NCI-H82 treated with DMSO at 0.1 percent for 48 hours (cell line): ENCODE results near the gene SMARCC2.

Source experiments
- DNase-seq: peaks from one replicate; lab custom pipeline; 2025; ENCODE audit not compliant: unreplicated experiment; lab: John Stamatoyannopoulos, UW

SMARCC2 gene

DNA sequence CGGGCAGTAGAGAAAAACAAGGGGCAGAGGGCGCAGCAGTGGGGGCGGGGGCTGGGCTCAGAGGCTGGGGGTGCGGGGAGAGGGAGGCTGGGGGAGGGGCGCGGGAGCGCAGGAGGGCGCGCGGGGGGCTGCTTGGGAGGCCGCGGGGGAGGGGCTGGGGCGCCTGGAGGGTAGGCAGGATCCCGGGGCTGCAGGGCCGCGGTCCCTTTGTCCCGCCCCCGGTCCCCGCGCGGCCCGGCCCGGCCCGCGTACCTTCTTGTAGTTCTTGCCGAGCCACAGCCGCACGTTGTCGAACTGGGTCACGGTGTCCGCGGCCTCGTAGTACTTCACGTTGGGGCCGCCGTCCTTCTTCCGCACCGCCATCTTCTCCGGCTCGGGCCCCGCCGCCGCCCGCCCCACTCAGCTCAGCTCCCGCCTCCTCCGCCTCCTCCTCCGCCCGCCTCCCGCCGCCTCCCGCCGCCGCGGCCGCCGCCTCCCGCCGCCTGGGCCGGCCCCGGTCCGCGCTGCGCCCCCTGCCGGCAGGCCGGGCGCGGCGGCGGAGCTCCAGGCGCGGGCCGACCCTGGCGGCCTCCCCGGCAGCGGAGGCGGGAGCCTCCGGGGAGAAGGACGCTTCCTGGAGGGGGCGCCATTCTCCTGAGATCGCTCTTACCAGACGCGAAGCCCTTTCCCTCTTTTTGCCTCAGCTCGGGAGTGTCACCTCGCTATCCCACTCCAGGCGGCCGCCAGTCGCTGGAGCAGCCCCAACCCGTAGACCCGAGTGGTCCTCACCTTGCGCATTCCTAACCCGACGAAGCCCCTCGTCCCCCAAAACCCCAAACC, at the start of gene SMARCC2:
Gene SMARCC2, minus strand, starts transcription at position 385 of the 819 bp plus-strand sequence. Its CDS starts 22 bp downstream, at position 363.
- peak; percentile 71 for DNase-seq

DNA sequence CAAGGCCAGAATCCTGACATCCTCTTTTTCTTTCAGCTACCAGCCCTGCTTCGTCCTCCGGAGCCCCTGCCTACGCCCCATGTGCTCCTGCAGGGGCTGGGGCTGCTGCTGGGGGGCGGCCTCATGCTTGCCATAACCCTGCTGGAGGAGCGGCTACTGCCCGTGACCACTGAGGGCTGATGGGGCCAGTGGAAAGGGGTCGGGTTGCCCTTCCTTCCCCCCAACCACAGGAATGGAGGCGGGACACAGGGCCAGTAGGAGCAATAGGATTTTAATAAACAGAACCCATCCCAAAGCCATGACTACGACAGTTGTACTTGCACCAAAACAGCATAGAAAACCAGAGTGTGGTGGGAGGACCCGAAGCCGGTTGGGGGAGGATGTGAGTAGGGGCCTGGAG, 48.3 kb upstream of the SMARCC2 start:
- DNase-seq = no peak

GRCh38 chr12:56236985-56237384, 47.7 kb upstream of the SMARCC2 start:
- no peak for DNase-seq

- DNase-seq = no peak
These were observed 46.8 kb upstream of the SMARCC2 start for GRCh38 chr12:56236091-56236490.

DNA sequence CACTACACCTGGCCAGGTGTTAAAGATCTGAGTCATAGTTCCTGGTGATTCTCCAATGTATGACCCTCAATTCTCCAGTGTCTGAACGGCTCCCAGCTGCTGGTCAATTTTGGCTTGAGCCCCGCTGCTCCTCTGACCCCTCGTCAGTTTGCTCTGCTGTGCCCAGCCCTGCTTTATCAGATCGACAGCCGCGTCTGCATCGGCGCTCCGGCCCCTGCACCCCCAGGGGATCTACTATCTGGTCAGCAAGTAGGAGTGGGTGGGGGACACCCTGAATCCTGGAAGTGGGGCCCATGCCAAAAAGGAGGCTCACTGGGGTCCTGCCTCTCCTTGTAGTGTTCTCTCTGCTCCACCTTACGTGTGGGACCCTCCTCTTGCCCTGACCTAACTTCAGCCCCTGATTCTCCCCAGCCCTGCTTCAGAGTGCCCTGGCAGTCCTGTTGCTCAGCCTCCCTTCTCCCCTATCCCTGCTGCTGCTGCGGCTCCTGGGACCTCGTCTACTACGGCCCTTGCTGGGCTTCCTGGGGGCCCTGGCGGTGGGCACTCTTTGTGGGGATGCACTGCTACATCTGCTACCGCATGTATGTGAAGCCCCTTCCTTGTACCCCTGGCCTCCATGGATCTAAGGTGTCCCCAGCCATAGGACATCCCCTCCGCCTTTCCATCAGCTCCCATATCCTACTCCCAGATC, 45.6 kb upstream of the SMARCC2 start:
- DNase-seq = no peak

GRCh38 chr12:56231184-56231582, 41.9 kb upstream of the SMARCC2 start:
- no peak for DNase-seq

DNA sequence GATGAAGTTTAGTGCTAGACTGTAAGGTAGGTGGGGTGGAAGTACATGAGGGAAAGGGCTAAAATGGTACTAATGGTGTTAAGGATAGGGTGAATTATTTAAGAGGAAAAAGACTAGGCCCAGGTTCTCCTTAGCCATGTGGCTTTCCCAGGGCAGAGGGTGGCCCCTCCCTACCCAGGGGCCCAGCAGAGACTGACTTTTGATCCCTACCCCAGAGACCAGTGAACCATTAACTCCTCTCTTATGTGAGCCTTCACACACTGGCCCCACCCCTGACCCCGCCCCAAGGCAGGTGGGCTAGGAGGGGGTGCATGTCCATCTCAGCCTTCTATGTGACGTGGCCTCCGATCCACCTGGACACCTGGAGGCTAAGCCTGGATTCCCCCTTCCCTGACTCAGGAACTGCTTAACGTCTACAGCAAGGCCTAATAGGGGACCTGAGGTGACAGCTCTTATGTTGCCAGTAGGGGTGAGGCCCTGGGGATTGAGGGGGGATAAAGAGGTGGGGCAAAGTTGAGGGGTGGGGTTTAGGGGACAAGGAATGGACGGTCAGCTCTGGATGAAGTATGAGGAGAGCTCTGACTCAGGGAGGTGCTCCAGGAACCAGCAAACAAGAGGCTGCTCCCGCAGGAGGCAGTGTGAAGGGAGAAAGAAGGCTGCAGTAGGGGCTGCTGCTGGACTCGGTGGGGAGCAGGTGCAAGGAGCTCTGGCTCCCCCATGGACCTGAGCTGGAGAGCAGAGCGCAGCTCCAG, 41.3 kb upstream of the SMARCC2 start:
- DNase-seq = no peak

GRCh38 chr12:56229916-56230431, 40.7 kb upstream of the SMARCC2 start, which contains the start of gene SLC39A5:
SLC39A5 (plus strand) TSS chr12:56230051; CDS start chr12:56231275, 1,224 bp downstream.
- no peak for DNase-seq

- DNase-seq = no peak
These were observed 39.8 kb upstream of the SMARCC2 start for GRCh38 chr12:56229082-56229481.

- no peak for DNase-seq
These were observed 35.7 kb upstream of the SMARCC2 start for GRCh38 chr12:56224954-56225353.

GRCh38 chr12:56224102-56224701, 34.9 kb upstream of the SMARCC2 start, which contains the start of gene NABP2:
NABP2 (plus strand) TSS chr12:56224342; CDS start chr12:56224857, 515 bp downstream.
- peak; percentile 95 for DNase-seq

DNA sequence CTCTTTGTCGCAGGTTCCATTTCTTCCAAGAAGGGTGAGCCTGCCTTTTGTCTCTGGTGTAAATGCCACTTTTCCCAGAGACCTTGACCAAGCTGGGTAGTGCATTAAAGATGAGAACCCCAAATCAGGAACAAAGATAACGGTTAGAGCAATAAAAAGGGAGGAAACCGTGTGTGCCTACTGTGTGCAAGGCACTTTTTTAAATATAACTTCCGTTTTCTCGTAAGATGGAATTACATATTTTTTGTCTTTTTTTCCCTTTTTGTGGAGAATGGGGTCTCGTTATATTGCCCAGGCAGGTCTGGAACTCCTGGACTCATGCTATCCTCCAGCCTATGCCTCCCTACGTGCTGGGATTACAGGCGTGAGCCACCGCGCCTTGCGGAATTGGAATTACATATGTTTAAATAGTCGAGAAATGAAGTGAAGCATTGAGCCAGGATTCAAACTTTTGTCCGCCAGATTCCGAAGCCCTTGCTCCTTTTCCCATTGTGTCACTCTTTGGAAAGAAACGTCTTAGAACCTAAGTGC, 34.4 kb upstream of the SMARCC2 start:
- no peak for DNase-seq

DNA sequence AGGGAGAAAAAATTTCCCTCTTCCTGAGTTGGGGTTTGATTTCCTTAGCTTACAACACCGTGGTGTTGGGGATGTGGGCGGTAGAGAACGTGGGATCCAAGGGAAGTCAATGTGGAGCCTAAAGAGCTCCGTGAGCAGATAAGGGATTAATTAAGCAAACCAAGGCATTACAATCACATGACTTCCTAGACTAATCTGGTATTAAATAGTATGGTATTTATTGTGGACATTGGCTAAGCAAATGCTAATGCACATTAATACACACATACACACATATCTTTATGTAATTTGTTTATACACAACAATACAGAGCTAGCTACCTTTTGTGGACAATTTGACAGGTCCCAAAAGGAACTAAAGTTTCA, 33.2 kb upstream of the SMARCC2 start:
- DNase-seq = peak; percentile 62

DNA sequence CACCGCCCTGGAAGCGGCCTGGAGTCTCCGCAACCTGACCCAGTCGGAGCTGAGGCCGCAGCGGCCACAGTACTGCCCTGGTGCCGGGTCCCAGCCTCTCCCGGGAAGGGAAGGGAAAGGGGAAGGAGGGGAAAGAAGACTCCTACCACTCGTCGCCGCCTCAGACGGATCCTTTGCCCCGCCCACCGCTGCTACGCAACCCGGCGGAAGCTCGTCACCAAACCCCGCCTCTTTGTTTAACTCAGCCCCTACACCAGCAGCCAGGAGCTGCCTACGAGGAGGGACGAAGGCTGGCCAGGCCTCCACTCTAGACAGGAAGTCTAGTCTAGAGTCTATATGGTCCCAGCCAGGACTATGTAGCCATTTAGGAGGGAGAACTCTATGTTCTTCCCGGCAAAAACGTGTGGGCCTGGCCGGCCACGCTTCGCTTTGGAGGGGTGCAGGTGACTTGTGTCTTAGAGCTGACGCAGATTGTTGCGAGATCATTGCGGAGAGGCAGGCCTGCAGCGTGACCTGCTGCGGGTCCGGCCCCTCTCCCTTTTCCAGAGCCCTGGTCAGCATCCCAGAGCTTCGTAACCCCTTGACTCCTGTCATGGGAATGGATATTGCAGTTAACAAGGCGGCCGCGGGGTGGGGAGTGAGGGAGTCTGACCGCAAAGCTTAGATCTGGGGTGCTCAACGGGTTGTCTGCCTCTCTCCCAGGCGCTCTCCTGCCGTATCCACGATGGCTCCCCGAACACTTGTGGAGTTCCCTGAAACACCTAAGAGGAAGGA, 32.7 kb upstream of the SMARCC2 start, which contains the start of gene RNF41:
Gene RNF41, minus strand, starts transcription at position 166 of the 774 bp plus-strand sequence. CDS start 7,875 bp downstream, outside the sequence.
- DNase-seq = peak; percentile 93

- no peak for DNase-seq
These were observed 32.0 kb upstream of the SMARCC2 start for GRCh38 chr12:56221232-56221756.

DNA sequence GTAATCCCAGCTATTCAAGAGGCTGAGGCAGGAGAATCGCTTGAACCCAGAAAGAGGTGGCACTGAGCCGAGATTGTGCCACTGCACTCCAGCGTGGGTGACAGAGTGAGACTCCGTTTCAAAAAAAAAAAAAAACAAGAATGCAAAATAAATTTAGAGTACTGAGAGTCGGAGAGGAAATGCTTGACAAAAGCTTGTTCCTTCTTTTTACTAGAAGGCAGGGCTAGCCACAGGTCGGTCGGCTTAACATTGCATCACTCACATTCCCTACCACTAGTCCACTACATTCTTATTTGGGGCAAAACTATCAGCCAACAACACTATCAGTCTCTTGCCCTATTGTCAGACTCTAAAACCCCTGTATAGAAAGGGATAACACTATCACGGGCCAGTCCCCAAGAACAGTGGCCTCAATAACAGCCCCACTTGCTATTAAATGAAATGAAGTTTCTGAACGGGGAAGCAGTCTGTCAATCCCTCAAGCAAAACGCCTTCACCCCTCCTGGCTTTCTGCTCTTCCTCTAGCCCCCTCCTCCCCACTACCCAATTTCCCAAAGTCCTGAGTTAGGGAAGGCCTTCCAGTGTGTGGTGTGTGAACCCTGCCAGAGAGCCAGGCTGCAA, 31.4 kb upstream of the SMARCC2 start:
- DNase-seq = no peak

DNA sequence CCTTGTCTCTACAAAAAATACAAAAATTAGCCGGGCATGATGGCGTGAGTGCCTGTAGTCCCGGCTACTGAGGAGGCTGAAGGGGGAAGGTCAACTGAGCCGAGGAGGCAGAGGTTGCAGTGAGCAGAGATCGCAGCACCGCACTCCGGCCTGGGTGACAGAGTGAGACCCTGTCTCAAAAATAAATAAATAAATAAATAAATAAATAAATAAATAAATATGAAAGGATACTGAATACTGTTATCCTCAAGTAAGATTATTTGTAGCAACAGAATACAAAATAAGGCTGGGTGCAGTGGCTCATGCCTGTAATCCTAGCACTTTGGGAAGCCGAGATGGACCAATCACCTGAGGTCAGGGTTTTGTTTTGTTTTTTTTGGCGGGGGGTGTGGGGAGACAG, 30.6 kb upstream of the SMARCC2 start:
- no peak for DNase-seq

GRCh38 chr12:56216461-56216860, 27.2 kb upstream of the SMARCC2 start:
- DNase-seq = no peak

DNA sequence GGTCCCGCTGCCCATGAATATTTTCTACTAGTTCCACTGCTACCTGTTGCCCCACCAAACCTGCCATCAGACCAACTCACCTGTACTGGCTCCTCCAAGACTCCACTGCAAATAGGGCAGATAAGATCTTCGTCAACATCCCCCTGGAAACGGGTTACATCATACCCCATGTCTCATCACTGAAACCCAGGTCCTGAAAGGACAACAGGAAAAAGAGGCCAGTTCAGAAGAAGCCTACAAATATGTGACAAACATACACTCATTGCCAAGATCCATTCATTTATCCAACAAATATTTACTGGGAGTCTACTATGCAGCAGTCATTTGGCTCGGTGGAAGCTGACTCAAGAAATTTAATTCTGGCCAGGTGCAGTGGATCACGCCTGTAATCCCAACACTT, 24.6 kb upstream of the SMARCC2 start:
- no peak for DNase-seq
